Renal pelvis (tissue), 4 donors: Measurements from ENCODE around the gene DOCK3. TPM values are rescaled to one million over a fixed set of nuclear protein-coding genes. Genes with fewer than 3 reads are reported as not detected.
A peak's percentile ranks its signal among the peaks of the same experiment; 100 is the strongest.
"Not testable (repeated sequence)": the region's sequence is repeated elsewhere in the genome, so short reads cannot be mapped to it uniquely, and the experiment has no call there.

Source experiments
- DNase-seq: peaks from one replicate; pipeline ENCODE4 v3.0.0-alpha.2; 2013
- polyA plus RNA-seq, 3 donors: library from polyadenylated mRNA; unstranded; fragments of 120-200 nt; gene quantifications; one replicate each; pipeline ENCODE4 v1.2.1, GENCODE V29; 2013; ENCODE audit not compliant: insufficient read length in 3 of 3

The DOCK3 gene
- polyA plus RNA-seq, 3 donors = 1.2 to 2.1 (median 2.0) TPM

DNA sequence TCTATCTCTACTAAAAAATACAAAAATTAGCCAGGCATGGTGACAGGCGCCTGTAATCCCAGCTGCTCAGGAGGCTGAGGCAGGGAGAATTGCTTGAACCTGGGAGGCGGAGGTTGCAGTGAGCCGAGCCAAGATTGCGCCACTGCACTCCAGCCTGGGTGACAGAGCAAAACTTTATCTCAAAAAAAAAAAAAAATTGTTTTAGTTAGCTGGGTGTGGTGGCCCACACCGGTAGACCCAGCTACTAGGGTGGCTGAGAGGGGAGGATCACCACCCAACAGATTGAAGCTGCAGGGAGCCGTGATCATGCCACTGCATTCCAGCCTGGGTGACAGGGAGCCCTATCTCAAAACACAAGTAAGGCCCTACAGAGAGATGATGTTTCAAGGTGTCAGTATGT lies 712.6 kb downstream of the DOCK3 start:
- DNase-seq = not testable (repeated sequence)

DNA sequence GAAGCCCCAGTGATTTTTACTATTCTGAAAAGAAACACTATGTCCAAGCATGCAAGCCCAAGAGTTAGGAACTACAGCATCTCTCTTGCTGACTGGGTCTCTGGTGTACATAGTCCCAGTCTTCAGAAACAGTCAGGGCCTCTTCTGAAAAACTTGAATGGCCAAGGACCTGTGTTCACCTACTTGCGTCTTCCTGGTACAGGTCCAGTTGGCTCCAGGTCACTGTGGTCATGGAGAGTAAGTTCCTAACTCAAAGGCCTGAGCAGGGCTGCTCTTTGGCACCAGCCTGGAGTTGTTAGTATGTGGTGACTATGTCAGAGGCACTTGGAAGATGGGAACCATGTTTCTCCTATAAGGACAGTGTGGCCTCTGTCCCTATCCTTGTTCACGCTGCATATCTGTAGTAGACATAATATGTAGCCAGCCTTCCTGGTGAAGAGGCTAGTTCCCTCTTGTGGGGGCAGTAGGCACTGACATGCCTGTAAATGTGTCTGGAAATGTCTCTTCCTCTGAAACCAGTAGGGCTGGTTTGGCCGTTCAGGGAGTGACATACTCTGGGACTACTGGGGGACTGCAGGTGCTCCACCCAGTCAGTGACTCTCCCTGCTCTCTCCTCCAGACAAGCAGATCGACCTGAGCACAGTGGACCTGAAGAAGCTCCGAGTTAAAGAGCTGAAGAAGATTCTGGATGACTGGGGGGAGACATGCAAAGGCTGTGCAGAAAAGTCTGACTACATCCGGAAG lies 713.7 kb downstream of the DOCK3 start:
- peak; percentile 11 for DNase-seq

DNA sequence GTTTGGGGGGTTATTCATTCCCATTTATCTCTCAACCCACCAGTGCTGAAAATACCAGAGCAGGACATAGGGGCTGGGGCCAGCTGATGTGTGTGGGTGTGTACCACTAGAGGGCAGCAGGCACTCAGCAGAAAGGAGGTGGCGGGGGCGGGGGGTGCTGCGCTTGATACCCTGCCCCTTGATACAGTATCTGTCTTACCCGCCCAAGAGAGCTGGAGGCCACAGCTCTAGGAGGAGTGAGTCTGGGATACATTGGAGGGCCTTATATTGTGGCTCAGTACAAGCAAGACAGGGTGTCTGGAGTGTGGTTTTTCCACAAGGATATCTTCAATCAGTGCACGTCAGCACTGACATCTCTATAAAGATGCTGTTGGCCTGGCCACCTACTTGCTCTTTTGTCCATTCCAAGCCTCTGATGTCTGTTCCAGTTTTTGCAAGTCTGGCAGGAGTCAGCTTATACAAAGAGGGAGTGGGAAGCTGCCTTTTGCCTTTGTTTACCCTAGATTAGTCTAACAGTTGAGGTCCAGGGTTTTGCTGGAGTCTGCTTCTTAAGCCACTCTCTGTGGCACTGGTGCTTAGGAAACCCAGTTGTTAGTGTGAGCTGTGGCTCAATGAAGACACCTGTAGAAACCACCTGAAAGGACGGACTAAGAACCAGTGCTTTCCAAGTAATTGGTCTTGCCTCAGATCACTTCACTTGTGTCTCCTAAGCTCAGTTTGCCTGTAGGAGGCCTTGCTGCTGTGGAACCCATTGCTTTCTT lies 714.9 kb downstream of the DOCK3 start:
- DNase-seq = peak; percentile 41

DNA sequence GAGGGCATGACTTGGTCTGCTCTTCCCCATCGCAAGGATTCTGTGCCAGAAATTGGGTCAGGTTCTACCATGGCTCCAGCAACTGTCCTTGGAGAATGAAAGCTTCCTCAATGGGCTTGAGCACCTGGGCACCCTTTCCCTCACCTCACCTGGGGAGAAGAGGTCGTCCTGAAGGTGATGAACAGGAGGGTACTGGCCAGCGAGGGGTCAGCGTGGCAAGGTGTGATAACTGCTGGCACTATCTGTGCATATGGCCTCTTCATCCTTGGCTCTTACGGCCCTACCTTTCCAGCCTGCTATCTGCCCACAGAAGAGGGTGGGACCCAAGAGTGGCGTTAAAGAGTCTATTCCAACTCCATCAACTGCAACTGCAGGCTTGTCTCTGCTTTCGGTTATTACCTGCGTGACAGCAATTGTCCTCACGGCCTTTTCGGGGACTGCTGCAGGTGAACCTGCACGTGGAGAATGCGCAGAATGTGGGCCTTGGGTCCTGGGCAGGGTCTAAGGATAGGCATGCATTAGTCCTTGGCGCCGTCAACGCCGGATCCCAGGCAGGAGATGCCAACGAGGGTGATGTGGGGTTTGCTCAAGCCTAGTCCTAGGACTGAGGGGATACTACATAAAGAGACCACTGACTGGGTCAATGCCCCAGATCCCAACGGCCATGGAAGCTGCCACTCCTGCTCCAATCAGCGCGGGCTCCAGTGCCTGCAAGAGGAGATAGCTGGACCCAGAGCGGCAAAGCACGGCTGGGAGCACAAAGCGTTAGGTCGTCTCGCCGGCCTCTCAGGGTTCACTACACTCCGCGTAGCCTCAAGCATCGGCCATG lies 715.7 kb downstream of the DOCK3 start:
- DNase-seq = no peak

DNA sequence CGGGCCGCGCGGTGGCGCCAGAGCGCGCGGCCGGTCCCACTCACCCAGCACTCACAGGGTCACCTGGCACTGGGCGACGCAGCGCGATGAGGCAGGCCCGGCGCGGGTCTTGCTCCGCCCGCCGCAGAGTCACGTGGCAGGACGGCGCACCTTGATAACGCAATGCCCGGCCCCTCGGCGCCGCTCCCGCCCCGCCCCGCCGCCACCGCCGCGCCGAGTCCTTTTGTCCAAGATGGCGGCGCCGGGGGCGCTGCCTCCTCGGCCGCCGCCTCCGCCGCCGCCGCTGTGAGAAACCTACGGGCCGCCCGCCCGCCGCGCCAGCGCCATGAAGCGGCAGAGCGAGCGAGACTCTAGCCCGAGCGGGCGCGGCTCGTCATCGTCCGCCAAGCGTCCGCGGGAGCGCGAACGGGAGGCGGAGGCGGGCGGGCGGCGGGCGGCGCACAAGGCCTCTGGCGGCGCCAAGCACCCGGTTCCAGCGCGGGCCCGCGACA lies 716.4 kb downstream of the DOCK3 start, which contains the start of gene RBM15B:
RBM15B (plus strand) TSS at position 211 of the 491 bp plus-strand sequence; CDS start at position 326, 115 bp downstream.
- DNase-seq = peak; percentile 95

DNA sequence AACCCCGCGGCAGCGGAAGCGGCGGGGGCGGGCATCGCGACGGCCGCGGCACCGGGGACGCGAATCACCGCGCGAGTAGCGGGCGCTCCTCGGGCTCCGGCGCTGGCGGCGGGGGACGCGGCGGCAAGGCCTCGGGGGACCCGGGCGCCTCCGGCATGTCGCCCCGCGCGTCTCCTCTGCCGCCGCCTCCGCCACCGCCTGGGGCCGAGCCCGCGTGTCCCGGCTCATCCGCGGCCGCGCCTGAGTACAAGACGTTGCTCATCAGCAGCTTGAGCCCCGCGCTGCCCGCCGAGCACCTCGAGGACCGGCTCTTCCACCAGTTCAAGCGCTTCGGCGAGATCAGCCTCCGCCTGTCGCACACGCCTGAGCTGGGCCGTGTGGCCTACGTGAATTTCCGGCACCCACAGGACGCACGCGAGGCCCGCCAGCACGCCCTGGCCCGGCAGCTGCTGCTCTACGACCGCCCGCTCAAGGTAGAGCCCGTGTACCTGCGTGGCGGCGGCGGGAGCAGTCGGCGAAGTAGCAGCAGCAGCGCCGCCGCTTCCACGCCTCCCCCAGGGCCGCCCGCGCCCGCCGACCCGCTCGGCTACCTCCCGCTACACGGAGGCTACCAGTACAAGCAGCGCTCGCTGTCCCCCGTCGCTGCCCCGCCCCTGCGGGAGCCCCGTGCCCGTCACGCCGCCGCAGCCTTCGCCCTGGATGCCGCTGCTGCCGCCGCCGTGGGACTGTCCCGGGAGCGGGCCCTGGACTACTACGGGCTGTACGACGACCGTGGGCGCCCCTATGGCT lies 717.0 kb downstream of the DOCK3 start:
- DNase-seq = peak; percentile 23

DNA sequence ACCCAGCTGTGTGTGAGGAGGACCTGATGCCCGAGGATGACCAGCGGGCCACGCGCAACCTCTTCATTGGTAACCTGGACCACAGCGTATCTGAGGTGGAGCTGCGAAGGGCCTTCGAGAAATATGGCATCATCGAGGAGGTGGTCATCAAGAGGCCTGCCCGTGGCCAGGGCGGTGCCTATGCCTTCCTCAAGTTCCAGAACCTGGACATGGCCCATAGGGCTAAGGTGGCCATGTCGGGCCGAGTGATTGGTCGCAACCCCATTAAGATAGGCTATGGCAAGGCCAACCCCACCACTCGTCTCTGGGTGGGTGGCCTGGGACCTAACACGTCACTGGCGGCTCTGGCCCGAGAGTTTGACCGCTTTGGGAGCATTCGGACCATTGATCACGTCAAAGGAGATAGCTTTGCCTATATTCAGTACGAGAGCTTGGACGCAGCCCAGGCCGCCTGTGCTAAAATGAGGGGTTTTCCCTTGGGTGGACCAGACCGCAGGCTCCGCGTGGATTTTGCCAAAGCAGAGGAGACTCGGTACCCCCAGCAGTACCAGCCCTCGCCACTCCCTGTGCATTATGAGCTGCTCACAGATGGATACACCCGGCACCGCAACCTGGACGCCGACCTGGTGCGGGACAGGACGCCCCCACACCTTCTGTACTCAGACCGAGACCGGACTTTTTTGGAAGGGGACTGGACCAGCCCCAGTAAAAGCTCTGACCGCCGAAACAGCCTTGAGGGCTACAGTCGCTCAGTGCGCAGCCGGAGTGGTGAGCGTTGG lies 717.8 kb downstream of the DOCK3 start:
- no peak for DNase-seq

DNA sequence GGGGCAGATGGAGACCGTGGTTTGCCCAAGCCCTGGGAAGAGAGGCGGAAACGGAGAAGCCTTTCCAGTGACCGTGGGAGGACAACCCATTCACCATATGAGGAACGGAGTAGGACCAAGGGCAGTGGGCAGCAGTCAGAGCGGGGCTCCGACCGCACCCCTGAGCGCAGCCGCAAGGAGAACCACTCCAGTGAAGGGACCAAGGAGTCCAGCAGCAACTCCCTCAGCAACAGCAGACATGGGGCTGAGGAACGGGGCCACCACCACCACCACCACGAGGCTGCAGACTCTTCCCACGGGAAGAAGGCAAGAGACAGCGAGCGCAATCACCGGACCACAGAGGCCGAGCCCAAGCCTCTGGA lies 718.4 kb downstream of the DOCK3 start:
- DNase-seq = no peak

DNA sequence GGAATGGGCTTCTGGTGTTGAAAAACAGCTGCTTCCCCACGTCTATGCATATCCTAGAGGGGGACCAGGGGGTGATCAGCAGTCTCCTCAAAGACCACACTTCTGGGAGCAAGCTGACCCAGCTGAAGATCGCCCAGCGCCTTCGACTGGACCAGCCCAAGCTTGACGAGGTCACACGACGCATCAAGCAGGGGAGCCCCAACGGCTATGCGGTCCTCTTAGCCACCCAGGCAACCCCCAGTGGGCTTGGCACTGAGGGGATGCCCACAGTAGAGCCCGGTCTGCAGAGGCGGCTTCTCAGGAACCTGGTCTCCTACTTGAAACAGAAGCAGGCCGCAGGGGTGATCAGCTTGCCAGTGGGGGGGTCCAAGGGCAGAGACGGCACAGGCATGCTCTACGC lies 718.8 kb downstream of the DOCK3 start:
- no peak for DNase-seq

DNA sequence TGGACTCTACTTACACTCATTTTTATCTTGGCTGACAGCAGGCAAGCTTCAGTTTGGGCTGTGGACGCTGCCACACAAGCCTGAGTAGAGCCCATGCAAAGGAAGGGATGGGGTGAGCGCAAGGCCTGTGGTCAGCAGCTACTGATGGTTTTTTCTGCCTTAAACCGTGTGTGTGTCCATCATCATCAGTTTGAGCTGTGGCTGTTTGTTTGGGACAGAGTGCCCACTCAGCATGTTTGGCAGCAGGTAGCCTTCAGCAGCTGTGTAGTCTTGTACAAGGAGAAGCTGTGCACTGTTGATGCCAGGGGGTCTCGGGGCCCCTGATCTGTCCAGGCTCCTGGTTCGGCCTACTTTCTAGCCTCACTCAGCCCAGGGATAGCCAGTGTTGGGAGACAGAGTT lies 719.8 kb downstream of the DOCK3 start:
- no peak for DNase-seq

DNA sequence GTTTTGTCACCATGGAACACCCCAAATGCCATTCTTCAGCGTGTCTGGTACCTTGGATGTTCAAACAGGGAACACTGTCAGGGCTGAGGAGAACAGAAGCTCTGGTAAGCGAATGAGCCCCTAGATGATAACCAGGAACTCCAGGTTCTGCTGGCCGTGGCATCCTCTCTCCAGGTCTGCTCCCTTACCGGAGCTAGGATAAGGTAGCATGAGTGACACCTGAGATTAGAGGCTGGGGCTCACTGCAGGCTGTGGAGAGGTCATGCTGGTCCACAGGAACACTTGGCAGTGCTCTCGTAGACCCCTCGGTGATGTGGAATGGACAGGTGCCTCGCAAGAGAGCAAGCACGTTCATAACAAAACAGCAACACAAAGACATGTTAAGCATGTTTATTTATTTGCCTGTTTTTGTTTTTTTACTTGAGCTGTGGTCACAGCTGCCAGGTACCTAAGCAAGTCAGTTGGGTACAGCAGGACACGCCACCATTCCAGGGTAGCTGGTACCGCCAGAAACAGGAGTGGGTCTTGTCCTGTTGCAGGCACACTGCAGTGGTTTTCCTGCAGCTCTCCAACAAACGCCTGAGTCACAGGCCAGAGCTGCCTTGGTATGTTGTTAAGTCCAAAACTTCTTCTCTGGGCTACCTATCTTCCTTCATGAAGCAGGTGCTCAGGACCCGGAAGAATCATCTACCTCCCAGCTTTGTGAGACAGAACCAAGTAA lies 720.9 kb downstream of the DOCK3 start:
- DNase-seq = no peak

DNA sequence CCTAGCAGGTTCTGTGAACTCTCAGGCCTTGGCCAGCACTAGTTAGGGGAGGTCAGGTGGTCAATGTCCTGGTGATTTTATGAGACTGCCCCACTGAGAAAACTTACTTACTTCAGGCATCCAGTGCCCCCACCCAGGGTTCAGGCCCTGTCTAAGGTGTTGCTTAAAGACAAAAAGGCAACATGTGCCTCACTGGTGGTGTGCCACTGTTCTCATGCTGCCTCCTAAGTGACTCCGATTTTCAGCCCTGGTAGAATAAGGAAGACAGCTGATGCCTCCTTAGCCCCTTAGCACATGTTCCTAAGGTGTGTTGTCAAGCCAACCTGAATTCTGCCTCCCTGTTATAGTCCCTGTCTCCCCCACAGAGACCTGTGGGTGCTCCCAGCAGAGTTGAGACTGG lies 721.7 kb downstream of the DOCK3 start:
- DNase-seq = no peak

DNA sequence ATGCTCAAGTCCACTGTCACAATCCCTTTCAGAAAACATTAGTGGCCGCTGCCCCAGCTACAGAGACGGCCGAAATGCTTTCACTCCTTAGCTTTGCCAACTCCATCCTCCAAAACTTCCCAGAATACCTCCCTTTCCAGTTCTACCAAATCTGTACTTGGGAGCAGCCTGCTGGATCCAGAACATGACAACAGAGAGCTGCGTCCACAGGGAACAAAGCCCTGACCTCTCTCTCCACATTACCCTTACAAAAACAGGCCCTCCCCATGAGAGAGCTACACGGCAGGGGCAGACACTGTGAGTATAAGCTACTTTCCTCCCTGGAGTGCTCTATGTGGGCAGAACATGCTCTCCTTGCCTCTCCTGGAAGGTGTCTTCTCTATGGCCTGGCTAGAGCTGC lies 722.7 kb downstream of the DOCK3 start:
- DNase-seq = no peak

DNA sequence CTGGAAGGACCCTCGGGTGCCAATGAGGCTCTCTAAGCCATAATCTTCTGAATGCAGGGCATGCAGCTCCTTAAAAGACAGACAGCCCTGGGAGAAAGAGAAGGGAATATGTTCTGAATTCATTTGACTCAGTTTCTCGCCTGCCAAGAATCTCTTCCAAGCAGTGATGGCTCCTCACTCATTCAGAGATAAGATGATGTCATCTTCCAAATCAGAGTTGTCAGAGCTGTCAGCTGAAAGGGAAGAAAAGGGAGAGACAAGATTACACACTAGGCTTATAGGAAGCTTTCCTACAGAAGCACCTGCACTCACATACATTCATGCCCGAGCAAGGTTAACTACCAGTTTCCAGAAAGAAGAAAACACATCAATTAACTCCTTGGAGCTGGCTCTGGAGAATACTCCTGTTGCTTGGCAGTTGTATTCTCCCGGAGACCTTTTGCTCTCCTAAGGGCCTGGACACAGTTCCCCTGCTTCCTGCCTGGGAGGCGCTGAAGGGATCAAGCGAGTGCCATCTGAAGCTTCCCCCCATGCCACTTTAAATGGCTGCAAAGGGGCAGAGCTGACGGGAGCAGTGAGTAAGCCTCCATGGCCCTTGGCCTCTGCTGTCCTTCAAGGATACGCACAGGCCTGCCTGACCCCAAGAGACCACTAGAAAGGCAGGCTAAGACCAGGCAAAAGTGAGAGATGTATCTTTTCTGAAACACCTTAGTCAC lies 724.0 kb downstream of the DOCK3 start:
- no peak for DNase-seq

DNA sequence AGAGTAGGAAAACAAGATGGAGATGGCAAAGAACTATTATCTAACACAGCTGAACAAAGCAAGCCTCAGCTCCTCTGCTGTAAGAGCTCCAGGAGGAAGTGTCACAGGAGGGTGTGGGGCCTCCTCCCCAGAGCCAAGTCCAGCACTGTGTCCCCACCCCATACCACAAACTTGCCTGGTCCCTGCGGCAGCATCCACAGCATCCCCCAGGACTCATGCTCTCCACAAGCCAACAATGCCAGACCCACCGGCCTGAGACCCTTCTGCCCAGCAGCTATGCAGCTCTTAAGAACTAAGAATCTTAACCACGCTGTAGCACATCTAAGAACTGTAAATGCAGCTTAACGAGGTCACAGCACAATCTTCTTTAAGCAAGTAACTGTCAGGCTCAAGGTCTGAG lies 725.4 kb downstream of the DOCK3 start:
- no peak for DNase-seq

DNA sequence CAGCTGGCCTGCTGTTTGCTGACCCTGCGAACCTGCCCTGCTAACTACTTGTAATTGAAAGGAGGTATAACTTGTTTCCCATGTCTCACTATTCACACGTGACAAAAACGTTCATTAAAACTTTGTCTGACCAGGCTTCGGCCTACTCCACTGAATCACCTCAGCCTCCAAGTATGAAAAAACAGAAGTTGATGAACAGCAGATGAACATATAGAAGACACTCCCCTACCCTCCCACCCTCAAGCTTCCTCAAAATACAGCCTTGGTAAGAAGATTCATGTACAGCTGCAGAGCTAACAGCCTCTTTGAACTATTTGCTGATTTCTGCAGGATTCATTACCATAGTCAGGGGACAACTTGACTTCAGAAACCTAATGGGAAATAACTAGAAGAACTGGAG lies 727.0 kb downstream of the DOCK3 start:
- DNase-seq = no peak

DNA sequence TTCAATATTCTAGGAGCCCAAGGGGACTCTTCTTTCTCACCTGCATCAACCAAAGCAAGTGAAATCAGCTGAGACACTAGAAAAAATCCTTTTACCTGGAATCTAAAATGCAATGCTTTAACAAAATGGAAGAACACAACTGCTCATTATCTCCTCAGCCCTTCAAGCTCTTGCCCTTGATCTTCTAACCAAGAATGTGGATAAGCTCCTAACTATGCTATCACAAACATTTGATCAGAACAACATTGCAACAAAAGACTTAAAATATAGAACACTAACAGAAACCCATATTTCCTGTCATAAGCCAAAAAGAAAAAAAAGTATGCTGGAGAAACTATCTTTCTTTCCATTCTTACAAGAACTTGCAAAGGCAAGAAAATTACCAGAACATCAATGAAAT lies 728.9 kb downstream of the DOCK3 start:
- DNase-seq = no peak

DNA sequence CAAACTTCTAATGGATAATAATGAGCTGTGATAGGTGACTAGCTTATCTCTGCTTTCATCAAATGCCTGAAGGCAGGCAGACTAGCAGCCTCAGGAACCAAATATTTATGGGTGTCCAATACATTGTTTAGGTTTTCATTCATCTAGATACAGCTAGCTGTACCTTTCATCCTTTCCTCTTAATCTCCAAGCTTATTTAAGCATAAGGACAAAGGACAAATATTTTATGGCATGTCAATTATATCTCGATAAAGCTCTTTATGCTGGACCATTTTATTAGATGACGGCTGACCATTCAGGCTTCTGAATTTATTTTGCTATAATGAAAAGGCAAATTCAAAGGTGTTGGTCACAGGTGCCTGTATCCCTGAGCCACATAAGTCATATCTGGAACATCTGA lies 733.3 kb downstream of the DOCK3 start:
- no peak for DNase-seq

DNA sequence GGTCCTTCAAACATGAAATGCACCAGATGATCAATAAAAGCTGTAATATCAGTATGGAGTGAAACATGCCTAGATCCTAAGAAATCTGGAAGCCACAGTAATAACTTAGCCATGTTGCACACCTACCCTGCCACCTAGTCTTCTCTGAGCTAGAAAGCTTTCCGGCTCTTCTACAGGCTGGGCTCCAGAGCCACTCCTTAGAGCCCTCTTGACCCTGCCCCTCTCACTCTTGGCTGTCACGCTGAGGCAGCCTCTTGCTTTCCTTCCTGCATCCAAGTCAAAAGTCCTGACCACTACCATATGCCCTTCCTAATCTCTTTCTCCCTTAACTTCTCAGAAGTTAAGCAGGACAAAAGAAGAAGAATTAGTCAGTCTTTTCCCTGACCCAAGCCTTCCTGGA lies 734.1 kb downstream of the DOCK3 start:
- no peak for DNase-seq
